Effector CD4-positive, alpha-beta T cell (primary cell): Measurements from ENCODE around the gene ADAT1.

Source experiments
- DNase-seq: peaks from one replicate; pipeline ENCODE4 v3.0.0-alpha.2; 2020

Gene ADAT1

DNA sequence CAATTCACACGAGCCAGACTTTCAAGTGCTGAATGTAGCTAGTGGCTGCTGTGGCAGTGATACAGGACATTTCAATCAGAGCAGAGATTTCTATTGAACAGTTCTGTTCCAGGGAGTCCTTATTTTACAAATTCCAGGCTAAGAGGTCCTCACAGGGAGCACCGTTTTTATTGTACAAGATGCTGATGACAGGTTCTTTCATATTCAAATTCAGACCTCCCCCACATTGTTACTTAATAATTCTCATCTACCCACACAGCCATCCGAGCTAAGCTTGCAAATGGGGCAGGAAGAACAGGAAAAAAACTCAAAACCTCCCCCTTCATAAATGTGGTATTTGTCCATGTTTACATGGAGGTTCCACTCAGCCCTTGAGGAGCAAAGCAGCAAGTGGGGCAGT lies 47.1 kb downstream of the ADAT1 start:
- DNase-seq: no peak

DNA sequence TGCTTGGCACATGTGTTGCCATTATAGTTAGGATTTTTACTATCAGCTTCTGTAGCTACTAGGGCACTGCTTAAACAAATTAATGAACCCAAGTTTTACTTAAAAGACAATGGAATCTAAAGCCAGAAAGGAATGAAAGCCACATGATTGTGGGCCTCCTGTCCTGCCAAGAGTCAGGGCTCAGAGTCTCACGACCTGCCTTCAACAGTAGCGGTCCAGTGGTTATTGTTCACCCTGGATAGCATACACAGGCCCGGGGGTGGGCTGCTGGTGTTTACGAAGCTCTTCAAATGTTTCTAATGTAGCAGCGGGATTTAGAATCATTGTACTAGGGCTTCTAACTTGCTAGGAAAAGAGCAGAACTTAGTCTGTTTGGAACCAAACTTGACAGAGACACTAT lies 49.1 kb downstream of the ADAT1 start:
- DNase-seq: no peak

DNA sequence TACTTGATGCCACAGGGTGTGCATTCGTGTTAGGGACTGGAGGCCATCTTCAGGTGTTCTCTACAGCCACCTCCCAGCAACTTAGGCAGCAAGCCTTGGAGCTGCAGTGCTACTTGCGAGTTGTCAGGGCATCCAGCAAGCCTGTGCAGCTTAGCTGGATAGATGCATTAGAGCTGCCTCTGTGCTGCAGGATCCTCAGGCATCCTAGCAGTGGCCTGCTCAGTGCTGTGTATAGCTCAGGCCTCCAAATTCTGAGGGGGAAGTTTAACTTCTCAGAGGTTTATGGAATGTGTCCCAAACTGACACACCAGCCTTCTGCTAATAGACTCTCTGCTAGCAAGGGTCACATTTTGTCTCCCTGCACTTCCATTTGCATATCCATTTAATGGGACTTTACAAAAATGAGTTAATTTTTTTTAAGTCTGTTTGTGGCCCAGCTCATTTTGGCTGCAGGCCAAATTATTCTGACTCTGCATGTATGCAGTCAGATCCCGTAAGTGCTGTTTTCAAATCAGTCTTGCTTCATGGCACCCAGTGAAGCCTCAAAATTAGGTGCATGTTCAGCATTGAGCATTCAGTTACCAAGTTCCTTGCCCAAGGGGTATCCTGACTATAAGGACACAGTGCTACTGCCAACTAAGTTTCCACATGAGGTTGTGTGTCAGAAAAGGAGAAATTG lies 50.1 kb downstream of the ADAT1 start:
- DNase-seq: no peak

DNA sequence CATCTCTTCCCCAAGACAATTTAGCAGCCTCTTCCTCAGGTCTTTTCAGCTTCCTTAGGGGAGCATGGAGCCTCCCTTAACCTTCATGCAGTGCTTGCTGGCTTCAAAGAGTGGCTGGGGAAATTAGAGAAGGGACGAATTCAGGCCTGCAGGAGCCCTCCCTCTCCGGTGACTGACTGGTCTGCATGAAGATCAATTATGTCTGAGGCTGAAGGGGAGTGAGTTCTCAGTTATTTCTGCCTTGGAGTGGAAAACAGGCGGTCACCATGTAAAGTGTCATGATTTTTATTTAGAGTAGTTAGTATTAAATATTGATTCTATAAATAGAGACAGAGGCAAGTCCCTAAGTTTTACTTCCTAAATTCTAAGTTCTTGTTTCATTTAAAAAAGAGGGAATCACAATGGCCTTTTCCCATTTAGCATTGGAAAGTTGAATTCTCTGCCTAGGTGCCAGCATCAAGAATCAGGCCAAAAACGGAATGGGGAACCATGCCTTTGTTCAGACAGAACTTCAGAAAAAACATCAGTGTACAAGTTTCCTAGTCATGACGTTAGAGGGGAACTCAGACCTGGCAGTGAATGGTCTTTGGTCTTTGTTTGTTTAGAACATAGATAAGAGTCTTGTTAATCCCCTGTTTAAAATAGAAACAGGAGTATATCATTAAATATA lies 52.5 kb downstream of the ADAT1 start:
- no peak for DNase-seq

GRCh38 chr16:75567911-75568310 lies 55.2 kb downstream of the ADAT1 start:
- no peak for DNase-seq

- DNase-seq: peak; percentile 15
Measured at GRCh38 chr16:75566758-75567255, 56.3 kb downstream of the ADAT1 start.

- peak; percentile 89 for DNase-seq
Measured at GRCh38 chr16:75566040-75566757, 56.9 kb downstream of the ADAT1 start, which contains the start of gene GABARAPL2. TSS of gene GABARAPL2 (plus strand) at chr16:75566379. CDS start at chr16:75566487, 108 bp downstream.

GRCh38 chr16:75565640-75566039 lies 57.4 kb downstream of the ADAT1 start:
- no peak for DNase-seq

- DNase-seq: no peak
Measured at GRCh38 chr16:75559564-75560372, 63.3 kb downstream of the ADAT1 start.

GRCh38 chr16:75558846-75559401 lies 64.2 kb downstream of the ADAT1 start:
- no peak for DNase-seq

- DNase-seq: no peak
Measured at GRCh38 chr16:75556431-75556950, 66.6 kb downstream of the ADAT1 start.

DNA sequence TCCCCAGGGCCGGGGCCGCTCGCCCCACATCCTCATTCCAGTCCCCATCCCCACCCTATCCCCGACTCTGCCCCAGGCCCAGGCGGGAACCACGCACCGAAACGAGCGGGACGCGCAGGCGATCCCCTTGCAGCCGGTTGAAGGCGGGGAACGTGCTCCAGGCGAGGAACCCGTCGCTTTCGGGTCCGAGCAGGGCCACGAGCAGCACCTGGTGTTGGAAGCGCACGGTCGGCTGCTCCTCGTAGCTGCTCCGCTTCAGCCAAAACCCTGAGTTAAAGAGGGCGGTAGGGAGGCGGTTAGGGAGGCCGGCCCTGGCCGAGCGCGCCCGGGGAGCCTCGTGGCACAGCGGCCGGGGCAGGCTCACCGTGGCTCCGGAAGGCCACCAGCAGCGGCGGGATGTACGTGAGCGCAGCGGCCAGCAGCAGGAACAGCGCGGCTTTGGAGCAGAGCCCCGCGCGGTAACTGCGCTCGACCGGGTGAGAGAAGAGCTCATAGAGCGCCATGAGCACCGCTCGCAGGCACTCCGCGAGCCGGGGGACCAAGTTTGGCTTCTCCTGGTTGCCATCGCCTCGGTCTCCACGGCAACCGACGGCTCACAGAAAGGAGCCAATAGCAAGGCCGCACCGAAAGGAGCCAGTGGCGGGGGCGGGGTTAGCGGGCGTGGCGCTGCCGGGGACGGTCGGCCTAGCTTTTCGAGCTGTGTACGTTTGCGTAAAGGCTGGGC lies 67.2 kb downstream of the ADAT1 start, which contains the start of gene TMEM231:
TMEM231 (minus strand) TSS at position 546 of the 724 bp plus-strand sequence; CDS start at position 503, 43 bp downstream.
- DNase-seq: peak; percentile 98

DNA sequence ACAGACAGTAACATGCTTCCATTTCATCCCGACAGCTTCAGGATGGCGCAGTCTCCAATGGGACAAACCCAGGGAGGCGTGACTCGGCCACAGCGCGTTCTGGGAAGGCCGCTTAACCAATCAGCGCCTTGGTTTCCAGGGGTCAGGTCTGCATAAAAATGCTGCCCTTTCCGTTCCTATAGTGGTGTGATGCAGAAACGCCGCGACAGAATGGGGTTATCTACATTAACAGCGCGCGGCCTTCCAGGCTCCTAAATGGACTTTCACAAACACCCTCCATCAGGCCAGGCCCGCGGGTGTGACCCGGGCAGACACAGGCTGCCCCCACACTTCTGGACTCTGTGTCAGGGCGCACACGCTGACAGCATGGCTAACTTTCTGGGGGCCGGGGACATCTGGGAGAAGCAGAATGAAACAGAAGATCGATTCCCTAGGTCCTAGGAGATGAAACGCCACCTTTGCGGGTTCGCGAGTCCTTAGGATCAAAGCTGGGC lies 67.8 kb downstream of the ADAT1 start:
- no peak for DNase-seq

- no peak for DNase-seq
Measured at GRCh38 chr16:75552951-75553350, 70.1 kb downstream of the ADAT1 start.

- DNase-seq: no peak
Measured at GRCh38 chr16:75550211-75550662, 72.8 kb downstream of the ADAT1 start.
